ENCODE results near the gene MICU1.
A peak's percentile ranks its signal among the peaks of the same experiment; 100 is the strongest.

GRCh38 chr10:72567421-72567820 is 58.5 kb downstream of the MICU1 start:
- TF ChIP-seq ZNF274 (IDR thresholded peaks at IDR 0.05; ENCODE audit: low read depth, low read length), result no peak
- TF ChIP-seq EZH2 (IDR thresholded peaks at IDR 0.05), result no peak
- no peak for TF ChIP-seq CTCF (IDR thresholded peaks at IDR 0.05 in 2 of 3, conservative IDR thresholded peaks at IDR 0.05 in 1 of 3; ENCODE audit: borderline replicate concordance in 1 of 3, insufficient read depth in 1 of 3, low read depth in 2 of 3, low read length in 2 of 3)
- TF ChIP-seq EZH2phosphoT487 (IDR thresholded peaks at IDR 0.05; ENCODE audit: borderline replicate concordance), result no peak
- TF ChIP-seq REST (IDR thresholded peaks at IDR 0.05; ENCODE audit: low read depth), result no peak
- TF ChIP-seq TCF7L2 (IDR thresholded peaks at IDR 0.05; ENCODE audit: borderline replicate concordance, extremely low read depth, insufficient read depth, insufficient read length), result no peak
- TF ChIP-seq CBX3 (IDR thresholded peaks at IDR 0.05; ENCODE audit: low read depth), result no peak
- no peak for TF ChIP-seq MAX (IDR thresholded peaks at IDR 0.05)
- TF ChIP-seq SP1 (IDR thresholded peaks at IDR 0.05; ENCODE audit: low read depth), result no peak
- peak; percentile 42; the same call in 1 of the 2 replicates for TF ChIP-seq FOSL1 (IDR thresholded peaks at IDR 0.05; ENCODE audit: low read depth)
- no peak for TF ChIP-seq SIN3A (IDR thresholded peaks at IDR 0.05; ENCODE audit: low read depth)
- no peak for TF ChIP-seq ELF1 (IDR thresholded peaks at IDR 0.05; ENCODE audit: borderline replicate concordance, low read depth)

All from HCT116 (cell line).